HG02571 (cell line): ENCODE data around the gene POU2F2.

Experiments
- ATAC-seq: cut with Tn5 transposase; IDR thresholded peaks from one replicate; pipeline ENCODE4 v1.9.1; 2021; ENCODE audit warnings: mild to moderate bottlenecking, moderate library complexity; ENCODE audit not compliant: unreplicated experiment

The POU2F2 gene

DNA sequence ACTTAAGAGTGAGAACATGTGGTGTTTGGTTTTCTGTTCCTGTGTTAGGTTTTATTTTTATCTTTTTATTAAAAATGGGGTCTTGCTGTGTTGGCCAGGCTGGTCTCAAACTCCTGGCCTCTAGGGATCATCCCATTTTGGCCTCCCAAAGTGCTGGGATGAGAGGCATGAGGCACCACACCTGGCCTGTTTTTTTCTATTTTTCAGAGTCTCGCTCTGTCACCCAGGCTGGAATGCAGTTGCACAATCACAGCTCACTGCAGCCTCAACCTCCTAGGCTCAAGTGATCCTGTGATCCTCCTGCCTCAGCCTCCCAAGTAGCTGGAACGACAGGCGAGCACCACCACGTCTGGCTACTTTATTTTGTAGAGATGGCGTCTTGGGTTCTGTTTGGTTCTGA lies 48.7 kb downstream of the POU2F2 start:
- ATAC-seq: no peak

DNA sequence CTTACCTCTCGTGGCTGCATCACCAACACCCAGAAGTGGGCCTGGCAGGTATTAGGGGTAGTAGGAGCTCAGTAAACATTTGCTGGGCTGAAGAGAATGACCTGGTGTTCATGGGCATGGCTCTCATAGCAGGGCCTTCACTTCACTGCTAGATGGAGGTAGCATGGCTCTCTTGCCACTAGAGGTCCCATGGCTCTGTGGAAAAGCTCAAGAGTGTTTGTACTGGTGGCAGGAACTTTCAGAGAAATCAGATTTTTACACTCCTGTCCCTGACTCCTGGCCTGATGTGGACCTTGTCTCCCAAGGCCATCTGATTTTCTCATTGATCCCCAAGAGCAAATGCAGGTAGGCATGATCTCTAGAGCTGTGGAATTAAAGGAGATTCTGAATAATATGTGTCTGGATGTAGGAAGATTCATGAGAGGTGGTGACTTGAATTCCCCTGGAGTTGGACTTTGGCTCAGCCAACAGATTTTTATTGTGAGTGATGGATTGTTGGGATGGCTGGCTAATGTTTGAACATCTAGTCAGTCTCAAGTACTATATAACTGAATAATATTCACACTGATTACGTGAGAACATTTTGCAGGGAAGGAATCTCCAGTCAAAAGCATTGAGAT lies 50.6 kb downstream of the POU2F2 start:
- no peak for ATAC-seq

DNA sequence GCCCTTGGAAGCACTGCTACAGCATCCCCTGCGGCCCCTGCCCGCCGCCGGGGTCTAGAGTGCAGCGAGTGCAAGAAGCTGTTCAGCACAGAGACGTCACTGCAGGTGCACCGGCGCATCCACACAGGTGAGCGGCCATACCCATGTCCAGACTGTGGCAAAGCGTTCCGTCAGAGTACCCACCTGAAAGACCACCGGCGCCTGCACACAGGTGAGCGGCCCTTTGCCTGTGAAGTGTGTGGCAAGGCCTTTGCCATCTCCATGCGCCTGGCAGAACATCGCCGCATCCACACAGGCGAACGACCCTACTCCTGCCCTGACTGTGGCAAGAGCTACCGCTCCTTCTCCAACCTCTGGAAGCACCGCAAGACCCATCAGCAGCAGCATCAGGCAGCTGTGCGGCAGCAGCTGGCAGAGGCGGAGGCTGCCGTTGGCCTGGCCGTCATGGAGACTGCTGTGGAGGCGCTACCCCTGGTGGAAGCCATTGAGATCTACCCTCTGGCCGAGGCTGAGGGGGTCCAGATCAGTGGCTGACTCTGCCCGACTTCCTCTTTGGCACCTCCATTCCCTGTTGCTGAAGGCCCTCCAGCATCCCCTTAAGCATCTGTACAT lies 51.4 kb downstream of the POU2F2 start:
- no peak for ATAC-seq

DNA sequence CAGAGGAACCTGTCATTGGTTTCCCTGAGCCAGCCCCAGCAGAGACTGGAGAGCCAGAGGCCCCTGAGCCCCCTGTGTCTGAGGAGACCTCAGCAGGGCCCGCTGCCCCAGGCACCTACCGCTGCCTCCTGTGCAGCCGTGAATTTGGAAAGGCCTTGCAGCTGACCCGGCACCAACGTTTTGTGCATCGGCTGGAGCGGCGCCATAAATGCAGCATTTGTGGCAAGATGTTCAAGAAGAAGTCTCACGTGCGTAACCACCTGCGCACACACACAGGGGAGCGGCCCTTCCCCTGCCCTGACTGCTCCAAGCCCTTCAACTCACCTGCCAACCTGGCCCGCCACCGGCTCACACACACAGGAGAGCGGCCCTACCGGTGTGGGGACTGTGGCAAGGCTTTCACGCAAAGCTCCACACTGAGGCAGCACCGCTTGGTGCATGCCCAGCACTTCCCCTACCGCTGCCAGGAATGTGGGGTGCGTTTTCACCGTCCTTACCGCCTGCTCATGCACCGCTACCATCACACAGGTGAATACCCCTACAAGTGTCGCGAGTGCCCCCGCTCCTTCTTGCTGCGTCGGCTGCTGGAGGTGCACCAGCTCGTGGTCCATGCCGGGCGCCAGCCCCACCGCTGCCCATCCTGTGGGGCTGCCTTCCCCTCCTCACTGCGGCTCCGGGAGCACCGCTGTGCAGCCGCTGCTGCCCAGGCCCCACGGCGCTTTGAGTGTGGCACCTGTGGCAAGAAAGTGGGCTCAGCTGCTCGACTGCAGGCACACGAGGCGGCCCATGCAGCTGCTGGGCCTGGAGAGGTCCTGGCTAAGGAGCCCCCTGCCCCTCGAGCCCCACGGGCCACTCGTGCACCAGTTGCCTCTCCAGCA lies 52.1 kb downstream of the POU2F2 start:
- no peak for ATAC-seq

DNA sequence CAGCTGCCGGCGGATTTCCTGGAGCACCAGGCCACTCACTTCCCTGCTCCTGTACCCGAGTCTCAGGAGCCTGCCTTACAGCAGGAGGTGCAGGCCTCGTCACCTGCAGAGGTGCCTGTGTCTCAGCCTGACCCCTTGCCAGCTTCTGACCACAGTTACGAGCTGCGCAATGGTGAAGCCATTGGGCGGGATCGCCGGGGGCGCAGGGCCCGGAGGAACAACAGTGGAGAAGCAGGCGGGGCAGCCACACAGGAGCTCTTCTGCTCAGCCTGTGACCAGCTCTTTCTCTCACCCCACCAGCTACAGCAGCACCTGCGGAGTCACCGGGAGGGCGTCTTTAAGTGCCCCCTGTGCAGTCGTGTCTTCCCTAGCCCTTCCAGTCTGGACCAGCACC lies 53.0 kb downstream of the POU2F2 start:
- no peak for ATAC-seq

DNA sequence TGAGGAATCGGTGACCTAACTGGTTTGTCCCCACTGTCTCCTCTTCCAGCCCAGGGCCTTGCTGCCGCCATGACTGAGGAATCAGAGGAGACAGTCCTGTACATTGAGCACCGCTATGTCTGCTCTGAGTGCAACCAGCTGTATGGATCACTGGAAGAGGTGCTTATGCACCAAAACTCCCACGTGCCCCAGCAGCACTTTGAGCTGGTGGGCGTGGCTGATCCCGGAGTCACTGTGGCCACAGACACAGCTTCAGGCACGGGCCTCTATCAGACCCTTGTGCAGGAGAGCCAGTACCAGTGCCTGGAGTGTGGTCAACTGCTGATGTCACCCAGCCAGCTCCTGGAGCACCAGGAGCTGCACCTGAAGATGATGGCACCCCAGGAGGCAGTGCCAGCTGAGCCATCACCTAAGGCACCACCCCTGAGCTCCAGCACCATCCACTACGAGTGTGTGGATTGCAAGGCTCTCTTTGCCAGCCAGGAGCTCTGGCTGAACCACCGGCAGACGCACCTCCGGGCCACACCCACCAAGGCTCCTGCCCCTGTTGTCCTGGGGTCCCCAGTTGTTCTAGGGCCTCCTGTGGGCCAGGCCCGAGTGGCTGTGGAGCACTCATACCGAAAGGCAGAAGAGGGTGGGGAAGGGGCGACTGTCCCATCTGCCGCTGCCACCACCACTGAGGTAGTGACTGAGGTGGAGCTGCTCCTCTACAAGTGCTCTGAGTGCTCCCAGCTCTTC lies 53.5 kb downstream of the POU2F2 start:
- ATAC-seq: no peak

DNA sequence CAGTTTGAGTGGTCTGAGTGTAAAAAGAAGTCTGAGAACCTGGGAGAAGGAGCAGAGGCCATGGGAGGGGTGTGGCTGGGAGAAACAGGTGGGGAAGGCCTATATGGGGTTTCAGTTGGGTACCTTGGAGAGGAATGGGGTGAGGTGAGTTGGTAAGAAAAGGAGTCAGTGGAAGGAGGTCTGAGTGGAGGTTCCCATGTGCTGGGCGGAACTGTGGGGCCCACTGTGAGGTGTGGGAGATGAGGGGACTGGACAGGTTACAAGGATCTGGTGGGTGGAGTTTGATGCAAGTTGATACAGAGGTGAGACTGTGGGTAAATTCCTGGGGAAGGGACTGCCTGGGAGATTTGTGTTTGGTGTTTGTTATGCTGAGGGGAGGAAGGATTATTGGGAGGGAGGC lies 54.2 kb downstream of the POU2F2 start:
- ATAC-seq: no peak

DNA sequence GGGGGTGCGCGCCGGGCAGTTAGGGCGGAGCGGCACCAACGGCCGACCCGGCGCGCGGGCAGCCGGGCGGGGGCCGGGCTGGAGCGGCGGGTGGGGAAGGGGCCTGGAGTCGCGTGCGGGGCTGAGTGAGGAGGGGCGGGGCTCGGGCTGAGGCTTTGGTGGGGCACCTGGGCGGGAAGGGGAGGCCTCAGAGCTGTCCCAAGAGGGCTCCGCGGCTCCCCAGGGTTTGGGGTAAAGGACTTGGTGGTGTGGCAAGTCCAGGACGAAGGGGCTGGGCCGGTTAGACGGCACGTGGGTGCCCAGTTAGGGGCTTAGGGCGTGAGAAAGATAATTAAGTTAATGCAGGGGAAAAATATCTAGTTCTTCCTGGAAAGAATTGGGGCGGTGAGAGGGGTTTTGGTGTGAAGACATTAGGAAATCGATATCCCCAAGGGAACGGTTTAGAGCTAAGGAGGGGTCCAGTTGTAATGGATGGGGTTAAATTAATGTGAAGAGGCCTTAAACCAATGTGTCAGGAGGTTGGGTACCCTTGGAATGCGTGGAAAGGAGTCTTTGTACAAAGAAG lies 55.8 kb downstream of the POU2F2 start:
- ATAC-seq: no peak

DNA sequence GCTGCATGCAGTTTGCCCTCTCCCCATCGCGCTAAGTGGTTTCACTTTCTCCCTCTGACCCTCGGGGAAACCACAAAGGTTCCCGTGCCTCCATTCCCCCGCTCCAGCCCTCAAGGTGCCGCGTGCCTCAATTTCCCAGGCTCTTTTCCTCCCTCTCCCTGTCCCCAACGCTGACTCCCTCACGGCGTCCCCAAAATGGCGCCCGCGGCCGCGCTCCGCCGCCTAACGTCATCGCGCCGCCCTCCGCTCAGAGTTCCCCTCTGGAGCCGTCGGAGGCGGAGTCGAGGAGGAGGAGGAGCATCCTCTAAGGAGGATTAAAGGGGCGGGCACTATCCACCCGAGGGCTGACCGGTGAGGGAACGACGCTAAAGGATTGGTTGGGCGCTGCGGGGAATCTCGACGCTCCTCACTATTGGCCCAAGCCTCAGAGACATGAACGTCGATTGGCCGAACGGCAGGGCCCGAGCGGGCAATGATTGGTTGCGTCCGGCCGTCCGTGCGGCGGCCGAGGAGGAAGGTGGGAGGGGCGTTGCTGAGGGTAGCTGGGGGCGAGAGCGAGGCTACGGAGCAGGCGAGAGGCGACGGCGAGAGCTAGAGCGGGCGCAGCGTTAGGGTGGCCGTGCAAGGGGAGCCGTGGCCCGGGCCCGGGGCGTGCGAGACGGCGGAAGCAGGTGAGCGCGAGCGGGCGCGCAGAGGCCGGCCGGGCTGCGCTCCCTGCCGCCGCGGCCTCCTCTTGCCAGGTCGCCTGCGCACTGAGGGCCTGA lies 56.4 kb downstream of the POU2F2 start, which contains the start of gene ZNF574:
TSS of gene ZNF574 (plus strand) at position 551 of the 764 bp plus-strand sequence. CDS start 2,441 bp downstream, outside the sequence.
- peak; percentile 88 for ATAC-seq

DNA sequence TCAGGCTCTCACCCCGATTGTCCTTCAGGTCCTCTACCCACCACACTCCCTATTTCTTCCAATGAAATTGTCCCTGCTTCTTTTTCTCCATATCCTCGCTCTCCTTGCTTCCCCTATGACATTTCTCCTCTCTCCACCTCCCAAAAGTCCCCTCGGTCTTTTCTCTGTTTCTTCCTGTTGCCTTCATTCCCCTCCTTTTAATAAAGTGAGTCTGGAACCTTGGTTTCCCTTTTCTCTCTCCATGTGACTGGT lies 57.0 kb downstream of the POU2F2 start:
- no peak for ATAC-seq

DNA sequence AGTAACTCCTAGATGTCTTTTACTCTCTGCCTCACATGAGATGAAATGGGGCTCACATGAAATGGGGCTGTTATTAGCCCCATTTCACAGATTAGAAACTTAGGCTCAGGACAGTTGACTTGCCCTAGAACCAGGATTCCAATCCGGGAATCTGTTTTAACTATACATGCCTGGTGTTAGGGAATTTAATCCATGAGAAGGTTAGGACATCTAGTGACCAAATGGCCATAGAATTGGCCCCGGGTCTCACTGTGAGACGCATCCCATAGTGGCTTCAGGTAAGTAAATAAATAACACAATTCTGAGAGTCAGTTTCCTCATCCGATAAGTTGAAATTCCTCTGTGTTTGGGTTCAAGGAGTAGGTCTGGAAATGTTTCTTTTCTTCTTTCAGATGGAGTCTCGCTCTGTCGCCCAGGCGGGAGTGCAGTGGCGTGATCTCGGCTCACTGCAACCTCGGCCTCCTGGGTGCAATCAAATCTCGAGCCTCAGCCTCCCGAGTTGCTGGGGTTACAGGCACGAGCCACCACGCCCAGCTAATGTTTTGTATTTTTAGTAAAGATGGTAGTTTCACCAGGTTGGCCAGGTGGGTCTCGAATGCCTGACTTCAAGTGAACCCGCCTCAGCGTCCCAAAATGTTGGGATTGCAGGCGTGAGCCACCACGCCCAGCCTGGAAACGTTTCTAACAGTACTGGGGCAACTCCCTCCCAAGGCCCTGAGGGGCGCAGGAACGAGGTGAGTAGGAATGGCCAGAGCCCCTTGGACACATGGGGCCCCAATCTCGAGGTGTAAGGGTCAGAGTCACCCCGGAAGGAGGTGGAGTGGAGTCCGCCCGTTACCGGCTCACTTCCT lies 57.5 kb downstream of the POU2F2 start:
- no peak for ATAC-seq

DNA sequence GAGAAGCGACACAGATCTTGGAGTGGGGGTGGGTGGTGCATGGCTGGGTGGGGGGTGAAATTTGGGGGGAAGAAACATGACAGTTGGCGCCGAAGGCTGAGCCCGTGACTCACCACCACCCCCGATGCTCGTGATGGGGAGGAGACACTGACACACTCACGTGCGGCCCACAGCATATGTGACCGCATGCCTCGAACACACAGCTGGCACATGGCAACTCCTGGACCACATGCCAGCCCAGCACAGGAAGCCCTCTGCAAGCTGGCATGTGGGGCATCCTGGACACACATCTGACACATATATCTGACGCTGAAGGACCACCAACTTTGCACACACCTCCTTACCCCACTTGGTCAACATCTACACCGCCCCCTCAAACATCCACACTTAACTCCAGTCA lies 61.0 kb downstream of the POU2F2 start:
- ATAC-seq: no peak

DNA sequence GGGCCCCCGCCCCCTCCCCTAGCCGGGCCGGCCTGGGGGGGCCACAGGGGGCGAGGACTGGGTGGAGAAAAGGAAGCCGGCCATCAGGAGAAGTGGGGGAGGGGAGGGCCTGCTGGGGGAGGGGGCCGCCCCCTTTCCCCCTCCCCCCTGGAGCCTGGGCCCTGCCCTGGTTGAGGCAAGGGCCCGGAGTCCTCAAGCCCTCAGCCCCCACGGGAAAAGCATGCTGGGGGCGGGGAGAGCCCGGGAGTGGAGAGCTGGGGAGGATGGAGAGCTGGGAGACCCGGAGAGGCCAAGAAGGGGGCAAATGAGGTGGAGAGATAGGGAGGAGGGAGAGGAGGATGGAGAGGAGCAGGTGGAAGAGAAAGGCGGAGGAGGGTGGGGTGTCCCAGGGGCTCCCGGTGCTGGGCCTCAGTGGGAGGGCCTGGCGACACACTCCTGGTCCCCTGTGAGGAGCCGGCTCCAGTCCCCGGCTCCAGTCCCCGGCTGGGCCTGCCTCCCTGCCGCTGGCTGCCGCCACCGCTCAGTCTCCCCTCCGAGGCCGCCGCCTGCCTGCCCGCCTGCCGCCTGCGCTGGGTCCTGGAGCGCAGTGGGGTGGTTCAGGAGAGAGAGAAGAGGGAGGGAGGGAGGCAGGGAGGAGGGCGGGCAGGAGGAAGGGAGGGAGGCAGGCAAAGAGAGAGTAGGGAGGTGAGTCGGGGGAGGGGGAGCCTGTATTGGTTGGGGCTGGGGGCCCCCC lies 62.5 kb downstream of the POU2F2 start, which contains the start of gene GRIK5:
TSS of gene GRIK5 (minus strand) at position 588 of the 733 bp plus-strand sequence. CDS start 4,436 bp downstream, outside the sequence.
- no peak for ATAC-seq

DNA sequence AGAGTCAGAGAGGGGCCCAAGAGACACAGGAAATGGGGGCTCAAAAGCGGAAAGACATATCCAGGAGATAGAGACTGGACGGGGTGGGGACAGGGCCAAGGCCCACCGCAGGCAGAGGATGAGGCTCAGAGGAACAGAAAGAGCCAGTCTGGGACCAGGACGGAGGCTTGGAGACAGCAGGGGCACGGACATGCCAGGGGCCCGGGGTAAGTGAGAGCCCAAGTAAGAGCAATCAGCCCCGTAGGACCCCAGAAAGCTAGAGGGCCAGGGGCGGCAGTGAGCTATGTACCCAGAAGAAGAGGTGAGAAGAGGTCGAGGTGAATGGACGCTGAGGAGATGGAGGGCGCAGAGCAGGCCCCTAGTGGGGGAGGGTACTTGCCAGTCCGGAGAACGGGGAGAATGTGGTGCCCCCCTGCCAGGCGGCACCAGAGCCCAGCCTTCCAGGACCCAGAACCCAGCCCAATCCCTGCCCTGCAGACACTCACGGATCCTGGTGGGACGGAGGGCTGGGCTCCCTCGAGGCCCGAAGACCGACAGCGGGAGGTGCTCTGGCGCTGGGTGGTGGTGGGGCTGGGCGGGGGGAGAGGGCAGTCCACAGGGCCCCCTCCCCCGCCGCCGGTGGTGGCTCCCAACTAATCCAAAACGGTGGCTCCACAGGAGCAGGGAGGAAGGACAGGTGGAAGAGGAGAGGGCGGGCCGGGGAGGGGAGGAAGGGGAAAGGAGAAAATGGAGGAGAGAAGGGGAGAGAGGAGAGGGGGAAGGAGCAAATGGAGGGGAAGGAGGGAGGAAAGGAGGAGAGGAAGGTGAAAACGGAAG lies 63.3 kb downstream of the POU2F2 start:
- no peak for ATAC-seq

DNA sequence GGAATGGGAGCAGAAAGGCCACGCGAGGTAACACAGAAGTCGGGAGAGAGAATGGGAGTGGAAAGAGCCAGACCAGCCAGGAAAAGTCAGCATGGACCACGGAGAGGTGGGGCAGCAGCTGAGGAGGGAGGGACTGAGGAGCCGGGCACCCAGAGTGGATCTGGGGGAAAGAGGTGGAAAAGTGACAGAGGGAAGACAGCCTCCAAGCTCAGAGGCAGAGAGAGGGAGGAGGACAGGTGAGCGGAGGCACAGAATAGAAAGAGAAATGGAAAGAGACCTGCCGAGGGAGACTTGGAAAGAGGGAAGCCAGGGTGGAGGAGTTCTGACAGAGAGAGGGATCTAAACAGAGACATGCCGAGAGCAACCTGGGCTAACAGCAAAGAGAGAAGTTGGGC lies 63.9 kb downstream of the POU2F2 start:
- no peak for ATAC-seq

DNA sequence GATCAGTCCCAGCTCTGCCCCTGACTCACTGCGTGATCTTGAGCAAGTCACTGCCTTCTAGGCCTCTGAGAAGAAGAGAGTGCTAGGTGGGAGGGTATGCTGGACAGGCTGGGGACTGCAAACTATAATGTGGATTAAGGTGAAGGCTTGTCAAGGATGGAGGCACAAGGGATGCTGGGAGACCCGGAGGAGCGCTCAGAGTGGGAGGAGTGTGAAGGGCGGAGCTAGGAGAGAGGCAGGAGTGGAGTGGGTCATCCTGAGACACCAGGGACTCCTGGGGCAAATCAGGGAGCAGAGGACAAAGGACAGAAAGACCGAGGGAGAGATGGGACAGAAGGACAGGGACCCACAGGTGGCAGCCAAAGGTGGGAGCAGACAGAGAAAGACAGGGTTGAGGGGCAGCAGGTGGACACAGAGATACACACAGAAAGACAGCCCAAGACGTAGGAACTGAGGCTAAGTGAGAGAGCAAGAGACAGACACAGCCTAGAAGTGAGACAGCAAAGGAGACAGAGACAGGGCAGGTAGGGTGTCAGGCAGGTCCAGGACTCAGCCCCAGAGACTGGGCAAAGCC lies 64.8 kb downstream of the POU2F2 start:
- ATAC-seq: no peak

DNA sequence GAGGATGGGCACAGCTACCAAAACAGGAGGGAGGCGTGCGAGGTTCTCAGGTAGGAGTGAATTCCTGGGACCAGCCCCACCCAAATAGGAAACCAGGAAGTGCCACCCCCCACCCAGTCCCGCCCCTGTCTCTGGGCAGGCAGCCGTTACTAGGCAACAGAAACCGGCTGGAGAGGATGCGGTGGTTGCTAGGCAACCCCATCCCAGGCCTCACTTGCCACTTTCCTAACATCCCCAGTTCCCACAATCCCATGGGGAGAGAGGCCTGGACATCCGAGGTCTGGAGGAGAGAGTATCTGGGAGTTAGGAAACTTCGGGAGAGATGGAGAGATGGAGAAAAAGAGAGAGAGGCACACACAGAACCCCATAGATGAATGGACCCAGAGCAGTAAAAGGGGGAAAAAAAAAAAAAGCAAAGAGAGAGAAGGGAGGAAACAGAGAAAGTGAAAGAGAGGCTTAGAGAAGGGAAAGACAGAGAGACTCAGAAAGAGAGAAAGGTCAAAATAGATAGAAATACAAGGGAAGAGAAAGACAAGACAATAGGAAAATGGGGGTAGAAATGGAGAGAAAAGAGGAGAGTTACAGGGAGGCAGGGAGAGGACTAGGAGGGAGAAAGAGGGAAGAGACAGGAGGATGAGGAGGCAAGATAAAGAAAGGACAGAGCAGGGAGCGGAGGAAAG lies 66.0 kb downstream of the POU2F2 start:
- ATAC-seq: no peak
